Astrocyte of the spinal cord (primary cell): Measurements from ENCODE around the gene TRAF6.
"Not testable (repeated sequence)": the region's sequence is repeated elsewhere in the genome, so short reads cannot be mapped to it uniquely, and the experiment has no call there.

Source experiments
- DNase-seq: peaks from one replicate; pipeline ENCODE4 v3.0.0; 2011; ENCODE audit warnings: low read depth, low spot score
- H3K4me3 ChIP-seq: 2 replicates; pipeline ENCODE4 v1.5.1; 2011; ENCODE audit warnings: low read depth, mild to moderate bottlenecking, low read length, moderate library complexity
- in situ Hi-C: cut with HindIII; loops from 2 replicates; pipeline ENCODE4 v1.10.0; 2017; ENCODE audit warnings: low sequenced_read_pairs
- TF ChIP-seq, protein P1 (sequence below): IDR thresholded peaks from 2 replicates; pipeline ENCODE4 v1.5.1; 2012; ENCODE audit warnings: low read depth, mild to moderate bottlenecking, low read length, inconsistent platforms

Gene TRAF6

DNA sequence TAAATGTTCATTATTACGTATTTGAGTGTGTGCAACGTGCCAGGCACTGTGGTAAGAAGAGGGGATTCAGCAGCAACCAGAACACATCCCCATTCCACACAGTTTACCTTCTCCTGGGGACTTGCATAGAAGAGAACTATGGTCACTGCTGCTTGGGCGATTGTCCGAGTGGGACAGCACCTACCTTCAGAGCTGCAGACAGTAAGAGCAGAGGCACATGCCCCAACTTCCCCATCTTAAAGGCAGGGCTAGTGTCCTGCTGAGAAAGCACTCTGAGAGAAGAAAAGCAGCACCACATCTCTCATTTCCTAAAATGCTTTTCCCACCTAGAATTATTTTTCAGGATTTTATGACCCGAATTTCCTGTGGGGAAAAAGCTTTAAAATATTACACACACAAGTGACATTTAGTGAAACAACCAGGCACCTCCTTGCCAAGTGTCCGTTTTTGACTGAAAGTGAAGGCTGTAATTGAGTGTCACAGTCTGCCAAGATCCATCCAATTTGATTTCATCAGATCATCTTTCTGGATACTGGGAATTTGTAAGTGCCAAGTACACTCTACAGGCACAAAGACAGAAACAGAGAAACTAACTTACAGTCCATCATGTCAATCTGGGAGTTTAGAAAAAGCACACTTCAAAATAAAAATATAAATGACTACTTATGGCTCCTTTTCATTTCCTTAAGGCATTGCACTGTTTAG lies 24.6 kb downstream of the TRAF6 start:
- in situ Hi-C loops, result loop anchor here (10.0 kb wide), 1 partner anchor 191 kb away; the partner anchor contains the start of gene PRR5L
- DNase-seq, result no peak
- TF ChIP-seq, protein P1, sequence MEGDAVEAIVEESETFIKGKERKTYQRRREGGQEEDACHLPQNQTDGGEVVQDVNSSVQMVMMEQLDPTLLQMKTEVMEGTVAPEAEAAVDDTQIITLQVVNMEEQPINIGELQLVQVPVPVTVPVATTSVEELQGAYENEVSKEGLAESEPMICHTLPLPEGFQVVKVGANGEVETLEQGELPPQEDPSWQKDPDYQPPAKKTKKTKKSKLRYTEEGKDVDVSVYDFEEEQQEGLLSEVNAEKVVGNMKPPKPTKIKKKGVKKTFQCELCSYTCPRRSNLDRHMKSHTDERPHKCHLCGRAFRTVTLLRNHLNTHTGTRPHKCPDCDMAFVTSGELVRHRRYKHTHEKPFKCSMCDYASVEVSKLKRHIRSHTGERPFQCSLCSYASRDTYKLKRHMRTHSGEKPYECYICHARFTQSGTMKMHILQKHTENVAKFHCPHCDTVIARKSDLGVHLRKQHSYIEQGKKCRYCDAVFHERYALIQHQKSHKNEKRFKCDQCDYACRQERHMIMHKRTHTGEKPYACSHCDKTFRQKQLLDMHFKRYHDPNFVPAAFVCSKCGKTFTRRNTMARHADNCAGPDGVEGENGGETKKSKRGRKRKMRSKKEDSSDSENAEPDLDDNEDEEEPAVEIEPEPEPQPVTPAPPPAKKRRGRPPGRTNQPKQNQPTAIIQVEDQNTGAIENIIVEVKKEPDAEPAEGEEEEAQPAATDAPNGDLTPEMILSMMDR, result no peak
- no peak overlapping the region for H3K4me3 ChIP-seq

DNA sequence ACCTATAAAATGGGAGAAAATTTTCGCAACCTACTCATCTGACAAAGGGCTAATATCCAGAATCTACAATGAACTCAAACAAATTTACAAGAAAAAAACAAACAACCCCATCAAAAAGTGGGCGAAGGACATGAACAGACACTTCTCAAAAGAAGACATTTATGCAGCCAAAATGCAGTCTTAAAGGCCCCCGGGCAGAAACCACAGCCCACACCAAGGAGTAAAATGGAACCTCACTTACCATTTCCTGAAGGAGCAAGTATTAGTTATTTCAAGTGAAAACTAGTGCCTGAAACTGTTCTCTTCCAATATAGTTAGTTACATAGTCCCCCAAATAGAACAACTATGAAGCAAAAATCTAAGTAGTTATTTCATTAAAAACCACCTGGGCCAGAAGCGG lies 27.0 kb downstream of the TRAF6 start:
- in situ Hi-C loops, result loop anchor here (10.0 kb wide), 1 partner anchor 188 kb away; the partner anchor contains the start of gene PRR5L
- H3K4me3 ChIP-seq, DNase-seq: not testable (repeated sequence)

- in situ Hi-C loops, result loop anchor here (10.0 kb wide), 1 partner anchor 186 kb away; the partner anchor contains the start of gene PRR5L
- no peak for DNase-seq
- TF ChIP-seq, protein P1, result no peak
- no peak overlapping the region for H3K4me3 ChIP-seq
These were observed 29.2 kb downstream of the TRAF6 start for GRCh38 chr11:36480833-36481232.

GRCh38 chr11:36478700-36479329 lies 31.3 kb downstream of the TRAF6 start:
- in situ Hi-C loops, result no loop called here
- TF ChIP-seq, protein P1, result peak; percentile 73
- H3K4me3 ChIP-seq, result no peak overlapping the region
- DNase-seq, result peak; percentile 72

DNA sequence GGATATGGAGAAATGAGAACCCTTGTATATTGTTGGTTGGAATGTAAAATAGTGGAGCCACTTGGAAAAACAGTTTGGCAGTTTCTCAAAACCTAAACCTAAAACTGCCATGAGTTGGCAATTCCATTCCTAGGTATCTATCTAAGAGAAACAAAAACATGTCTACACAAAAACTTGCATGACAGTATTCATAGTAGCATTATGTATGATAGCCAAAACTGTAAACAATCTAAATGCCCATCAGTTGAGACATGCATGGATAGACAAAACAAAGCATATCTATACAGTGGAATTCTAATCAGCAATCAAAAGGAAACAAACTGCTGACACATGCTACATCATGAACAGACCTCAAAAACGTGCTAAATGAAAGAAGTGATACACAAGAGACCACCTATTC lies 34.9 kb downstream of the TRAF6 start:
- no peak for DNase-seq
- TF ChIP-seq, protein P1, result no peak
- in situ Hi-C loops, result no loop called here
- H3K4me3 ChIP-seq, result no peak overlapping the region

GRCh38 chr11:36471577-36471976 lies 38.5 kb downstream of the TRAF6 start:
- H3K4me3 ChIP-seq, result no peak overlapping the region
- in situ Hi-C loops, result no loop called here
- TF ChIP-seq, protein P1, result no peak
- DNase-seq, result no peak
